ENCODE results near the gene TMEM222. TPM values are rescaled to one million over a fixed set of nuclear protein-coding genes. Genes with fewer than 3 reads are reported as not detected.
"Not testable (repeated sequence)": the region's sequence is repeated elsewhere in the genome, so short reads cannot be mapped to it uniquely, and the experiment has no call there.

TMEM222 gene
- polyA plus RNA-seq (2013, experiment 1 of 2; ENCODE audit: insufficient read length) = 35.2 TPM
- polyA plus RNA-seq (2013, experiment 2 of 2; ENCODE audit: insufficient read length) = 37.2 TPM

- DNase-seq = peak; percentile 98
Measured at GRCh38 chr1:27321813-27322568, at the start of gene TMEM222. TMEM222 (plus strand) TSS chr1:27322163; CDS start chr1:27322198, 35 bp downstream.

GRCh38 chr1:27274204-27274603 is 47.8 kb upstream of the TMEM222 start:
- DNase-seq = no peak

- DNase-seq = no peak
Measured at GRCh38 chr1:27275696-27276095, 46.3 kb upstream of the TMEM222 start.

- peak; percentile 74 for DNase-seq
Measured at GRCh38 chr1:27284425-27285273, 37.3 kb upstream of the TMEM222 start.

GRCh38 chr1:27285274-27285660 is 36.7 kb upstream of the TMEM222 start:
- DNase-seq = no peak

- DNase-seq = not testable (repeated sequence)
Measured at GRCh38 chr1:27285821-27286220, 36.1 kb upstream of the TMEM222 start.

- not testable (repeated sequence) for DNase-seq
Measured at GRCh38 chr1:27289125-27289524, 32.8 kb upstream of the TMEM222 start.

GRCh38 chr1:27290581-27290980 is 31.4 kb upstream of the TMEM222 start:
- no peak for DNase-seq

- DNase-seq = peak; percentile 7
Measured at GRCh38 chr1:27292106-27292505, 29.9 kb upstream of the TMEM222 start.

- no peak for DNase-seq
Measured at GRCh38 chr1:27293915-27294314, 28.0 kb upstream of the TMEM222 start.

GRCh38 chr1:27296773-27297291 is 25.1 kb upstream of the TMEM222 start:
- peak; percentile 62 for DNase-seq

- no peak for DNase-seq
Measured at GRCh38 chr1:27297903-27298302, 24.1 kb upstream of the TMEM222 start.

GRCh38 chr1:27298632-27299384 is 23.2 kb upstream of the TMEM222 start:
- no peak for DNase-seq

- peak; percentile 100 for DNase-seq
Measured at GRCh38 chr1:27299385-27300271, 22.3 kb upstream of the TMEM222 start.

GRCh38 chr1:27300341-27301051 is 21.5 kb upstream of the TMEM222 start:
- DNase-seq = peak; percentile 98

GRCh38 chr1:27301052-27301422 is 20.9 kb upstream of the TMEM222 start:
- no peak for DNase-seq

- no peak for DNase-seq
Measured at GRCh38 chr1:27301582-27302199, 20.3 kb upstream of the TMEM222 start.

- DNase-seq = no peak
Measured at GRCh38 chr1:27302612-27303011, 19.4 kb upstream of the TMEM222 start.

GRCh38 chr1:27303509-27303908 is 18.5 kb upstream of the TMEM222 start:
- DNase-seq = no peak

GRCh38 chr1:27306071-27306470 is 15.9 kb upstream of the TMEM222 start:
- no peak for DNase-seq

All from fibroblast of skin of abdomen (primary cell).